IMR-90 (cell line): Measurements from ENCODE around the gene RSPH9. TPM values are rescaled to one million over a fixed set of nuclear protein-coding genes. Genes with fewer than 3 reads are reported as not detected.

Source experiments
- ATAC-seq: fragments of 200-7000 bp; cut with Tn5 transposase; 2 replicates; pipeline ENCODE4 v1.9.1; 2020; ENCODE audit warnings: low read depth, mild to moderate bottlenecking, moderate library complexity
- BruUV-seq: library from RNA; stranded (reverse); fragments of 400-500 nt; replicated peaks from 2 replicates; lab custom pipeline; 2021; lab: Mats Ljungman, UMichigan
- CTCF ChIA-PET: fragments of 300-600 bp; formaldehyde crosslinking; extraction: SDS; loops from one replicate; lab custom pipeline; 2021; ENCODE audit warnings: antibody characterized with exemption; lab: Yijun Ruan, JAX
- POLR2A ChIA-PET: fragments of 300-600 bp; sonication (Branson Sonifier 250); formaldehyde crosslinking; loops from one replicate; lab custom pipeline; 2022; ENCODE audit warnings: antibody characterized with exemption; ENCODE audit not compliant: unreplicated experiment; lab: Charles Lee
- DNase-seq: peaks from one replicate; pipeline ENCODE4 v3.0.0; 2013
- H2AFZ ChIP-seq: replicated peaks from 2 replicates; pipeline ENCODE3; 2013; ENCODE audit warnings: low read length, mild to moderate bottlenecking; ENCODE audit not compliant: poor library complexity
- H2AK5ac ChIP-seq: 2 replicates; pipeline ENCODE4 v1.6.1; 2013; ENCODE audit warnings: low read depth, low read length, inconsistent platforms
- H2AK9ac ChIP-seq: replicated peaks from 2 replicates; pipeline ENCODE3; 2013; ENCODE audit warnings: mild to moderate bottlenecking, low read depth, low read length, moderate library complexity; ENCODE audit not compliant: poor library complexity
- H2BK120ac ChIP-seq: 2 replicates; pipeline ENCODE4 v1.6.1; 2013; ENCODE audit warnings: low read depth, low read length, inconsistent platforms
- H2BK15ac ChIP-seq: 3 replicates; pipeline ENCODE4 v1.6.1; 2013; ENCODE audit warnings: low read depth, low read length, inconsistent platforms
- H2BK20ac ChIP-seq: 2 replicates; pipeline ENCODE4 v1.6.1; 2013; ENCODE audit warnings: low read depth, mild to moderate bottlenecking, inconsistent platforms, low read length, moderate library complexity
- H2BK5ac ChIP-seq: 2 replicates; pipeline ENCODE4 v1.6.1; 2013; ENCODE audit warnings: mild to moderate bottlenecking, low read depth, low read length, inconsistent platforms; ENCODE audit not compliant: poor library complexity, severe bottlenecking
- H3K14ac ChIP-seq: replicated peaks from 2 replicates; pipeline ENCODE4 v1.6.1; 2013; ENCODE audit warnings: low read depth, low read length, inconsistent platforms
- H3K18ac ChIP-seq: 2 replicates; pipeline ENCODE4 v1.6.1; 2013; ENCODE audit warnings: low read depth, low read length, control low read depth
- H3K23ac ChIP-seq: 2 replicates; pipeline ENCODE4 v1.6.1; 2013; ENCODE audit warnings: low read depth, low read length, inconsistent platforms
- H3K27ac ChIP-seq: 2 replicates; pipeline ENCODE4 v1.5.1; 2013; ENCODE audit warnings: mild to moderate bottlenecking, control low read depth, low read length; ENCODE audit not compliant: insufficient read depth
- H3K27me3 ChIP-seq: 2 replicates; pipeline ENCODE4 v1.6.1; 2013; ENCODE audit warnings: low read length; ENCODE audit not compliant: control insufficient read depth, insufficient read depth
- H3K36me3 ChIP-seq: 2 replicates; pipeline ENCODE4 v1.6.1; 2013; ENCODE audit warnings: low read length, mixed read lengths; ENCODE audit not compliant: control insufficient read depth, insufficient read depth
- H3K4ac ChIP-seq: 2 replicates; pipeline ENCODE4 v1.6.1; 2013; ENCODE audit warnings: low read depth, low read length, inconsistent platforms
- H3K4me1 ChIP-seq: 2 replicates; pipeline ENCODE4 v1.6.1; 2013; ENCODE audit warnings: low read length, mixed read lengths; ENCODE audit not compliant: control insufficient read depth, insufficient read depth
- H3K4me2 ChIP-seq: 2 replicates; pipeline ENCODE4 v1.6.1; 2013; ENCODE audit warnings: low read depth, mild to moderate bottlenecking, control low read depth, low read length, moderate library complexity
- H3K4me3 ChIP-seq: 2 replicates; pipeline ENCODE4 v1.5.1; 2013; ENCODE audit warnings: low read depth, mild to moderate bottlenecking, control low read depth, low read length, moderate library complexity; ENCODE audit not compliant: insufficient read depth
- H3K56ac ChIP-seq: 2 replicates; pipeline ENCODE4 v1.6.1; 2013; ENCODE audit warnings: low read length, inconsistent platforms; ENCODE audit not compliant: insufficient read depth; ENCODE audit errors: extremely low read depth
- H3K79me1 ChIP-seq, 2 experiments: 2 replicates each; pipeline ENCODE4 v1.6.1; 2013; ENCODE audit warnings: low read length in 2 of 2, inconsistent platforms in 1 of 2, low read depth in 1 of 2
- H3K9ac ChIP-seq: 2 replicates; pipeline ENCODE4 v1.6.1; 2013; ENCODE audit warnings: low read depth, low read length, control low read depth
- H3K9me1 ChIP-seq: 2 replicates; pipeline ENCODE4 v1.6.1; 2013; ENCODE audit warnings: low read length, inconsistent platforms; ENCODE audit not compliant: insufficient read depth
- H3K9me3 ChIP-seq: 2 replicates; pipeline ENCODE4 v1.6.1; 2013; ENCODE audit warnings: low read length; ENCODE audit not compliant: control insufficient read depth, insufficient read depth
- H4K20me1 ChIP-seq: 2 replicates; pipeline ENCODE4 v1.6.1; 2013; ENCODE audit warnings: low read length, inconsistent platforms; ENCODE audit not compliant: insufficient read depth
- H4K5ac ChIP-seq: 2 replicates; pipeline ENCODE4 v1.6.1; 2013; ENCODE audit warnings: mild to moderate bottlenecking, low read depth, low read length, control low read depth
- H4K8ac ChIP-seq, 2 experiments: 2 replicates each; pipeline ENCODE4 v1.6.1; 2013; ENCODE audit warnings: low read depth in 2 of 2, low read length in 2 of 2, control low read depth in 1 of 2, inconsistent platforms in 1 of 2
- H4K91ac ChIP-seq: 2 replicates; pipeline ENCODE4 v1.6.1; 2013; ENCODE audit warnings: low read depth, low read length, inconsistent platforms; ENCODE audit not compliant: insufficient read depth
- MAFK ChIP-seq: IDR thresholded peaks from 2 replicates; pipeline ENCODE4 v1.6.1; 2012; ENCODE audit warnings: low read depth, low read length, improper control_type of control experiment
- MAZ ChIP-seq: IDR thresholded peaks from 2 replicates; pipeline ENCODE4 v1.6.1; 2012; ENCODE audit warnings: low read depth, mild to moderate bottlenecking, low read length, improper control_type of control experiment, moderate library complexity, borderline replicate concordance
- RAD21 ChIP-seq: IDR thresholded peaks from 2 replicates; pipeline ENCODE4 v1.6.1; 2012; ENCODE audit warnings: low read length, improper control_type of control experiment
- USF2 ChIP-seq: fragments of 150-350 bp; IDR thresholded peaks from 2 replicates; pipeline ENCODE4 v1.6.1; 2017; ENCODE audit warnings: mild to moderate bottlenecking, antibody characterized with exemption, low read length, low read depth
- WGBS, 2 experiments: methylation state at CpG; one replicate each; pipeline versions ENCODE4 v1.1.5 to v1.1.7; 2013; ENCODE audit warnings: missing lambda C conversion rate in 2 of 2; ENCODE audit not compliant: insufficient read length in 1 of 2; ENCODE audit errors: extremely low coverage in 2 of 2; 5-methylcytosine and 5-hydroxymethylcytosine counted together
- dilution Hi-C: fragments of 300-500 bp; cut with HindIII; formaldehyde crosslinking; loops from one replicate; pipeline ENCODE4 v1.14.3; 2018; ENCODE audit warnings: low sequenced_read_pairs; ENCODE audit not compliant: unreplicated experiment
- in situ Hi-C: fragments of 300-500 bp; cut with MboI; formaldehyde crosslinking; loops from 3 replicates; pipeline ENCODE4 v1.14.3; 2019; ENCODE audit warnings: low sequenced_read_pairs, inconsistent platforms, mixed read lengths
- intact Hi-C: fragments of 100-400 bp; cut with micrococcal nuclease; formaldehyde crosslinking; loops from 2 replicates; pipeline ENCODE4 v1.10.0; 2022
- polyA plus RNA-seq, 3 experiments: library from polyadenylated mRNA; depleted of rRNA; stranded (reverse); fragments of >200 nt; gene quantifications; 2 replicates each; pipeline ENCODE4 v1.2.3, GENCODE V29; 2012; ENCODE audit warnings: low replicate concordance in 1 of 3
- total RNA-seq: library from RNA; depleted of rRNA; stranded (reverse); fragments of >200 nt; gene quantifications from 2 replicates; pipeline ENCODE4 v1.2.3, GENCODE V29; 2012

Gene RSPH9
- total and polyA plus RNA-seq, 2 of the 4 experiments (the other 2 are of a cell fraction), result 0.18 to 0.21 TPM

- H3K27ac ChIP-seq, result no peak overlapping the region
- H3K14ac ChIP-seq, result no peak overlapping the region
- H4K91ac ChIP-seq, result no peak overlapping the region
- no peak overlapping the region for H4K5ac ChIP-seq
- no peak overlapping the region for H3K4ac ChIP-seq
- no peak overlapping the region for H2AK5ac ChIP-seq
- H3K4me3 ChIP-seq, result no peak overlapping the region
- H2AK9ac ChIP-seq, result no peak overlapping the region
- H2BK5ac ChIP-seq, result no peak overlapping the region
- no peak overlapping the region for H3K4me2 ChIP-seq
- no peak overlapping the region for H3K9ac ChIP-seq
- dilution Hi-C loops (no loop called here), in situ Hi-C loops (no loop called here), intact Hi-C loops (no loop called here)
- no peak overlapping the region for H2BK120ac ChIP-seq
- no peaks in the 10 kb centered on the region for H3K36me3 ChIP-seq
- DNase-seq (no peak), ATAC-seq (no peak)
- WGBS, 2 experiments, result 100% methylated on average over 1 of the region's 3 CpGs; no CpG with 5 or more reads in 1 of the 2 experiments
- H4K20me1 ChIP-seq, result no peaks in the 10 kb centered on the region
- BruUV-seq, result no TSS peak
- no peak overlapping the region for H2BK15ac ChIP-seq
- H3K9me3 ChIP-seq, result no peaks in the 10 kb centered on the region
- H3K23ac ChIP-seq, result no peak overlapping the region
- H2BK20ac ChIP-seq, result no peak overlapping the region
- H3K9me1 ChIP-seq, result peaks cover 10% of the 10 kb centered on the region
- H3K56ac ChIP-seq, result no peak overlapping the region
- CTCF ChIA-PET, result no interaction called here
- H2AFZ ChIP-seq, result no peak overlapping the region
- H4K8ac ChIP-seq, result no peak overlapping the region
- H3K79me1 ChIP-seq, result no peaks in the 10 kb centered on the region
- TF ChIP-seq MAZ, result no peak
- no peak for TF ChIP-seq MAFK
- TF ChIP-seq RAD21, result no peak
- TF ChIP-seq USF2, result no peak
- POLR2A ChIA-PET, result no interaction called here
- no peaks in the 10 kb centered on the region for H3K27me3 ChIP-seq
- H3K4me1 ChIP-seq, result peaks cover 23% of the 10 kb centered on the region
- H3K18ac ChIP-seq, result no peak overlapping the region
Observed at GRCh38 chr6:43697421-43697820, 52.6 kb downstream of the RSPH9 start.
